ENCODE measurements around the gene TNIK.
"Not testable (repeated sequence)": the region's sequence is repeated elsewhere in the genome, so short reads cannot be mapped to it uniquely, and the experiment has no call there.

DNA sequence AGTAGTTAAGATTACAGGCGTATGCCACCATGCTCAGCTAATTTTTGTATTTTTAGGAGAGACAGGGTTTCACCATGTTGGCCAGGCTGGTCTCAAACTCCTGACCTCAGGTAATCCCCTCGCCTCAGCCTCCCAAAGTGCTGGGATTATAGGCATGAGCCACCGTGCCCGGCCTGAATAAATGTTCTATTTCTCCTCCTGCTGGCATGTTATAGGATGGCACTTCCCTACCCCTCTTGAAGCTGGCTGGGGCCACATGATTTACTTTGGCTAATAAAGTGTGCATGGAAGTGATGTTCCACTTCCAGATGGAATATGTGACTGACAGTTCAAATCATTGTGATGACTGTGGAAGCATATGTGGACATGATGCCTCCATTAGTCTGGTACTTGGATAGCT is 77.9 kb downstream of the TNIK start:
- TF ChIP-seq POLR2AphosphoS5 (IDR thresholded peaks at IDR 0.05; ENCODE audit: low read depth, low read length); POLR2A (IDR thresholded peaks at IDR 0.05; ENCODE audit: low read depth, low read length); TAF1 (IDR thresholded peaks at IDR 0.05; ENCODE audit: borderline replicate concordance, low read depth, low read length): not testable (repeated sequence)

All from GM12892 (cell line).